Measurements from ENCODE around the gene MGAT5B.

- no peak for TF ChIP-seq CTCF (IDR thresholded peaks at IDR 0.05)
- no peak for TF ChIP-seq POLR2A (IDR thresholded peaks at IDR 0.05)
Observed at GRCh38 chr17:76869496-76870376, 1.5 kb downstream of the MGAT5B start.

All from body of pancreas (tissue), 4 donors.